Prostate gland (tissue), 2 donors: ENCODE results near the gene ENPEP. TPM values are rescaled to one million over a fixed set of nuclear protein-coding genes. Genes with fewer than 3 reads are reported as not detected.
"Not testable (repeated sequence)": the region's sequence is repeated elsewhere in the genome, so short reads cannot be mapped to it uniquely, and the experiment has no call there.

Source experiments
- DNase-seq: peaks from one replicate; pipeline ENCODE4 v3.0.0-alpha.2; 2019; ENCODE audit warnings: low spot score
- H3K27ac ChIP-seq, 2 donors: fragments of 200-600 bp; sonication (generic); 2 replicates each; pipeline ENCODE4 v1.5.1; 2017 to 2019
- H3K27me3 ChIP-seq: fragments of 200-600 bp; sonication (generic); replicated peaks from 2 replicates; pipeline ENCODE4 v1.5.1; 2019; ENCODE audit not compliant: insufficient read depth
- H3K36me3 ChIP-seq, 2 donors: fragments of 200-600 bp; sonication (generic); 1 replicate in 1 of 2; 2 replicates in 1 of 2; pipeline versions ENCODE4 v1.5.1 to v1.8.1; 2017 to 2019
- H3K4me1 ChIP-seq: fragments of 200-600 bp; sonication (generic); replicated peaks from 2 replicates; pipeline ENCODE4 v1.5.1; 2019
- H3K4me3 ChIP-seq, 2 donors: fragments of 200-600 bp; sonication (generic); 2 replicates each; pipeline ENCODE4 v1.5.1; 2017 to 2019
- H3K9me3 ChIP-seq: fragments of 200-600 bp; sonication (generic); 2 replicates; pipeline ENCODE4 v1.5.1; 2017
- POLR2A ChIP-seq: fragments of 450-650 bp; IDR thresholded peaks from one replicate; pipeline ENCODE4 v1.6.1; 2016; ENCODE audit warnings: antibody characterized with exemption, mild to moderate bottlenecking
- POLR2AphosphoS5 ChIP-seq: sonication (generic); formaldehyde crosslinking; IDR thresholded peaks from one replicate; pipeline ENCODE4 v1.6.1; 2017; ENCODE audit warnings: antibody characterized with exemption
- WGBS: methylation state at CpG from one replicate; pipeline ENCODE4 v1.1.5; 2018; 5-methylcytosine and 5-hydroxymethylcytosine counted together
- intact Hi-C: fragments of 100-400 bp; cut with DNase I; formaldehyde crosslinking; loops from one replicate; pipeline ENCODE4 v1.14.2; 2022
- total RNA-seq, 2 donors: library from RNA; depleted of rRNA; stranded (reverse); fragments of >200 nt; gene quantifications; one replicate each; pipeline ENCODE4 v1.1.0, GENCODE V29; 2016
- TF ChIP-seq, protein P1 (sequence below), 4 experiments: fragments of 200-600 bp in 2 of 4; fragments of 450-650 bp in 2 of 4; sonication (generic) in 2 of 4; IDR thresholded peaks; 1 replicate in 3 of 4; 2 replicates in 1 of 4; pipeline ENCODE4 v1.5.1; 2016 to 2019; ENCODE audit warnings: antibody characterized with exemption in 4 of 4, mild to moderate bottlenecking in 2 of 4, moderate library complexity in 2 of 4

The ENPEP gene, protein sequence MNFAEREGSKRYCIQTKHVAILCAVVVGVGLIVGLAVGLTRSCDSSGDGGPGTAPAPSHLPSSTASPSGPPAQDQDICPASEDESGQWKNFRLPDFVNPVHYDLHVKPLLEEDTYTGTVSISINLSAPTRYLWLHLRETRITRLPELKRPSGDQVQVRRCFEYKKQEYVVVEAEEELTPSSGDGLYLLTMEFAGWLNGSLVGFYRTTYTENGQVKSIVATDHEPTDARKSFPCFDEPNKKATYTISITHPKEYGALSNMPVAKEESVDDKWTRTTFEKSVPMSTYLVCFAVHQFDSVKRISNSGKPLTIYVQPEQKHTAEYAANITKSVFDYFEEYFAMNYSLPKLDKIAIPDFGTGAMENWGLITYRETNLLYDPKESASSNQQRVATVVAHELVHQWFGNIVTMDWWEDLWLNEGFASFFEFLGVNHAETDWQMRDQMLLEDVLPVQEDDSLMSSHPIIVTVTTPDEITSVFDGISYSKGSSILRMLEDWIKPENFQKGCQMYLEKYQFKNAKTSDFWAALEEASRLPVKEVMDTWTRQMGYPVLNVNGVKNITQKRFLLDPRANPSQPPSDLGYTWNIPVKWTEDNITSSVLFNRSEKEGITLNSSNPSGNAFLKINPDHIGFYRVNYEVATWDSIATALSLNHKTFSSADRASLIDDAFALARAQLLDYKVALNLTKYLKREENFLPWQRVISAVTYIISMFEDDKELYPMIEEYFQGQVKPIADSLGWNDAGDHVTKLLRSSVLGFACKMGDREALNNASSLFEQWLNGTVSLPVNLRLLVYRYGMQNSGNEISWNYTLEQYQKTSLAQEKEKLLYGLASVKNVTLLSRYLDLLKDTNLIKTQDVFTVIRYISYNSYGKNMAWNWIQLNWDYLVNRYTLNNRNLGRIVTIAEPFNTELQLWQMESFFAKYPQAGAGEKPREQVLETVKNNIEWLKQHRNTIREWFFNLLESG
- total RNA-seq = 1 to 10 TPM; 1.3 to 1.8 TPM

DNA sequence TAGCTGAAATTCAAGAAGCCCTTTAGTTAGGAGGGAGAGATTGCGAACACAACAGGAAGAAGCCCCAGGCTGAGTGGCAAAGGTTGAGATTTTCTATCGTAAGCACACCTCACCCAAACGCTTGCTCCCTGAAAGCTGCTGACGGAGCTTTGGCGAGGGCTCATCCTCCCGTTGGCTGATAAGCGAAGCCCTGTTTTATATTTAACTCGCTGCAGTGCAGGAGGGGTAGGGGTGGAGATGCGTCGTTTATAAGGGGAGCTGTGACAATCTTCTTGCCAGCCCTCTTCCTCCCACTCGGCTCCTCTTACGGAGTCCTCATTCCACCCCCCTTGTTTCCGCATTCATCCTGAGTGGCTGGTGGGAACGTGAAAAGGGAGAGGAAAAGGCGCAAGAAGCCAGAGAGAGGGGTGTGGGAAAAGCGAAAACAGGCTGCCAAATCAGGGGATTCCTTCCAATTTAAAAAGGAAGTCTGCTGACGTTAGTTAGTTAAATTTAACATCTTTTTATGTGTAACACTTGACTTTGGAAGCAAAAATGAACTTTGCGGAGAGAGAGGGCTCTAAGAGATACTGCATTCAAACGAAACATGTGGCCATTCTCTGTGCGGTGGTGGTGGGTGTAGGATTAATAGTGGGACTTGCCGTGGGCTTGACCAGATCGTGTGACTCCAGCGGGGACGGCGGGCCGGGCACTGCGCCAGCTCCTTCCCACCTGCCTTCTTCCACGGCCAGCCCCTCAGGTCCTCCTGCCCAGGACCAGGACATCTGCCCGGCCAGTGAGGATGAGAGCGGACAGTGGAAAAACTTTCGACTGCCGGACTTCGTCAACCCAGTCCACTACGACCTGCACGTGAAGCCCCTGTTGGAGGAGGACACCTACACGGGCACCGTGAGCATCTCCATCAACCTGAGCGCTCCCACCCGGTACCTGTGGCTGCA, at the start of gene ENPEP:
Gene ENPEP, plus strand, starts transcription at position 275 of the 938 bp plus-strand sequence. Its CDS starts 260 bp downstream, at position 535.
- TF ChIP-seq POLR2A = no peak
- TF ChIP-seq POLR2AphosphoS5 = no peak
- TF ChIP-seq, protein P1, sequence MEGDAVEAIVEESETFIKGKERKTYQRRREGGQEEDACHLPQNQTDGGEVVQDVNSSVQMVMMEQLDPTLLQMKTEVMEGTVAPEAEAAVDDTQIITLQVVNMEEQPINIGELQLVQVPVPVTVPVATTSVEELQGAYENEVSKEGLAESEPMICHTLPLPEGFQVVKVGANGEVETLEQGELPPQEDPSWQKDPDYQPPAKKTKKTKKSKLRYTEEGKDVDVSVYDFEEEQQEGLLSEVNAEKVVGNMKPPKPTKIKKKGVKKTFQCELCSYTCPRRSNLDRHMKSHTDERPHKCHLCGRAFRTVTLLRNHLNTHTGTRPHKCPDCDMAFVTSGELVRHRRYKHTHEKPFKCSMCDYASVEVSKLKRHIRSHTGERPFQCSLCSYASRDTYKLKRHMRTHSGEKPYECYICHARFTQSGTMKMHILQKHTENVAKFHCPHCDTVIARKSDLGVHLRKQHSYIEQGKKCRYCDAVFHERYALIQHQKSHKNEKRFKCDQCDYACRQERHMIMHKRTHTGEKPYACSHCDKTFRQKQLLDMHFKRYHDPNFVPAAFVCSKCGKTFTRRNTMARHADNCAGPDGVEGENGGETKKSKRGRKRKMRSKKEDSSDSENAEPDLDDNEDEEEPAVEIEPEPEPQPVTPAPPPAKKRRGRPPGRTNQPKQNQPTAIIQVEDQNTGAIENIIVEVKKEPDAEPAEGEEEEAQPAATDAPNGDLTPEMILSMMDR (IDR thresholded peaks at IDR 0.05) = no peak
- 28% methylated on average over 39 of the region's 39 CpGs for WGBS
- no peaks in the 10 kb centered on the region for H3K36me3 ChIP-seq
- DNase-seq = peak; percentile 4
- no peaks in the 10 kb centered on the region for H3K27me3 ChIP-seq
- no peak within 1 kb of the TSS for H3K27ac ChIP-seq
- no peaks in the 10 kb centered on the region for H3K4me1 ChIP-seq
- intact Hi-C loops = no loop called here
- no peaks in the 10 kb centered on the region for H3K9me3 ChIP-seq
- H3K4me3 ChIP-seq = peak within 1 kb of the TSS; percentile 16 to 24

DNA sequence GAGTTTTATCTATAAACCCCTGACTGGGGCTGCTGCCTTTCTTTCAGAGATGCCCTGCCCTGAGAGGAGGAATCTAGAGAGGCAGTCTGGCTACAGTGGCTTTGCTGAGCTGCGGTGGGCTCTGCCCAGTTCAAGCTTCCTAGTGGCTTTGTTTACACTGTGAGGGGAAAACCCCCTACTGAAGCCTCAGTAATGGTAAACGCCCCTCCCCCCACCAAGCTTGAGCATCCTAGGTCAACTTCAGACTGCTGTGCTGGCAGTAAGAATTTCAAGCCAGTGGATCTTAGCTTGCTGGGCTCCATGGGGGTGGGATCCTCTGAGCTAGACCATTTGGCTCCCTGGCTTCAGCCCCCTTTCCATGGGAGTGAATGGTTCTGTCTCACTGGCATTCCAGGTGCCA, 44.1 kb upstream of the ENPEP start:
- 89% methylated on average over 2 of the region's 2 CpGs for WGBS
- DNase-seq, H3K4me1 ChIP-seq, H3K27ac ChIP-seq, H3K27me3 ChIP-seq, H3K9me3 ChIP-seq, intact Hi-C loops, H3K4me3 ChIP-seq, H3K36me3 ChIP-seq: not testable (repeated sequence)

DNA sequence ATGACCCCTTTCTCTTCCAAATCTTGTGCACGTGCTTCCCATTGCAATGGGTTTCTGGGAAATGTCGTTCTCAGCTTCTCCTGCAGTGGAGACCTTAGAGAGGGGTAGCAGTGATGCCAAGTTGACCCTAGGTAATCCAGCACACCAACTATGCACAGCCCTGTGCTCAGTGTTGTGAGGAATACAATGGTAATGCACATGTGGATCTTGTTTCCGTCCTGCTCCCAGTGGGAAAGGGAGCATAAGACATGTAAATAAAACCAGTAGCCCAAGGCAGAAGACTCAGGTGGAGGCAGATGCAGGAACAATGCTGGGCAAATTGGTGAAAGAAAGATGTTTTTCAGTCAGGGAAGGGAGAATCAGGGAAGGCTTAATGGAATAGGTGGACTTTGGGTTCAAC, 38.7 kb upstream of the ENPEP start:
- H3K4me3 ChIP-seq, H3K27me3 ChIP-seq, H3K27ac ChIP-seq, intact Hi-C loops, DNase-seq, H3K36me3 ChIP-seq, H3K4me1 ChIP-seq, H3K9me3 ChIP-seq: not testable (repeated sequence)
- 71% methylated on average over 3 of the region's 3 CpGs for WGBS

DNA sequence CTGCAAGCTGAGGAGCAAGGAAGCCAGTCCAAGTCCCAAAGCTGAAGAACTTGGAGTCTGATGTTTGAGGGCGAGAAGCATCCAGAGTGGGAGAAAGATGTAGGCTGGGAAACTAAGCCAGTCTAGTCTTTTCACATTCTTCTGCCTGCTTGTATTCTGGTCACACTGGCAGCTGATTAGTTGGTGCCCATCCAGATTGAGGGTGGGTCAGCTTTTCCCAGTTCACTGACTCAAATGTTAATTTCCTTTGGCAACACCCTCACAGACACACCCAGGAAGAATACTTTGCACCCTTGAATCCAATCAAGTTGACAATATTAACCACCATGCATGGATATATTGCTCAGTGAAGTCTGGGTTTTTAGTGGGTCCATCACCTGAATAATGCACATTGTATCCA, 36.7 kb upstream of the ENPEP start:
- H3K36me3 ChIP-seq, H3K27ac ChIP-seq, H3K4me3 ChIP-seq, DNase-seq, H3K4me1 ChIP-seq, intact Hi-C loops, H3K27me3 ChIP-seq, H3K9me3 ChIP-seq: not testable (repeated sequence)
- 92% methylated on average over 1 of the region's 1 CpG for WGBS

DNA sequence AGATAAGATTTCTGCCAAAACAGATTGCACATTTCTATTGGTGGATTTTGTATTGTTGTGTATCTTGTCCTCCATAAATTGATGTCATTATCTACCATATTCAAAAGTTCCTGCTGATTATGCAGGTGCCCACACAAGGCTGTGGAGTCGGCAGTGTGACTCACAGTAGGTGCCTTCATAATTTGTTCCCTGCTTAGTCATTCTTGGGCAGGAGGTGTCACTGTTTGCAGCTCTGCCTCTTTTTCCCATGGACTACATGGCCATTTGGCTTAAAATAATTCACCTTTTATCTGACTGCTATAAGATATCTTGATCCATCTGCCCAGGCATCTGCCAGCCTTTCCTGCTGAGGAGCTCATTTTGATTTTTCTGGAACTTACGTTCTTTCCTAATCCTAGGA, 33.6 kb upstream of the ENPEP start:
- no peaks in the 10 kb centered on the region for H3K4me1 ChIP-seq
- no peak overlapping the region for H3K4me3 ChIP-seq
- no peaks in the 10 kb centered on the region for H3K9me3 ChIP-seq
- H3K36me3 ChIP-seq = no peaks in the 10 kb centered on the region
- H3K27ac ChIP-seq = no peak overlapping the region
- TF ChIP-seq POLR2AphosphoS5 = no peak
- TF ChIP-seq, protein P1 (IDR thresholded peaks at IDR 0.05) = no peak
- no peak for TF ChIP-seq POLR2A
- intact Hi-C loops = no loop called here
- WGBS = 81% methylated on average over 2 of the region's 2 CpGs
- no peak for DNase-seq
- H3K27me3 ChIP-seq = no peaks in the 10 kb centered on the region

DNA sequence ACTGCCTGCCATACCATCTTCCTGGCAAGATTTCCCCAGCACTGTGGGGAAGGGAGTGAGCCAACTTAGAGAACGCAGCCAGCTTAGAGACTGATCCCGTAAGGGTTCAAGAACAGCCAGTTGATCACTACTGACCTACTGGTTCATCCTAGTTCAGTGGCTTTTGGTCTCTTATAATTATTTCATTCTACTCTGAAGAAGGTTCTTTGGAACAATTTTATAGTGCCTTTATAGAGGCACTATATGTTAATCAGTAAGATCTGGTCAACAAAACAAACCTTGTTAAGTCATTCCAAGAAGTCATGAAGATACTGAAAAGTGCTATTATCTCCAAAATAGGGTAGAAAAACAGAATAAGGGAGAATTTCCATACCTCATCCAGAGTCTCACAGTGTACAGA, 33.2 kb upstream of the ENPEP start:
- Histone ChIP-seq H3K27me3 (no peaks in the 10 kb centered on the region), H3K4me1 (no peaks in the 10 kb centered on the region)
- WGBS = 72% methylated on average over 2 of the region's 2 CpGs

More for the DNA sequence above, 33.2 kb upstream of the ENPEP start:
- Histone ChIP-seq H3K9me3 (no peaks in the 10 kb centered on the region), H3K27ac (no peak overlapping the region), H3K4me3 (no peak overlapping the region), H3K36me3 (no peaks in the 10 kb centered on the region)
- no peak for DNase-seq
- intact Hi-C loops = no loop called here
- TF ChIP-seq POLR2AphosphoS5 (no peak), POLR2A (no peak)
- TF ChIP-seq, protein P1 (IDR thresholded peaks at IDR 0.05) = no peak
